Liver (tissue), 9 donors: ENCODE measurements around the gene ZDHHC19. TPM values are rescaled to one million over a fixed set of nuclear protein-coding genes. Genes with fewer than 3 reads are reported as not detected.

Experiments used
- DNase-seq: peaks from one replicate; pipeline ENCODE4 v3.0.0-alpha.2; 2017; ENCODE audit warnings: low spot score
- H3K27ac ChIP-seq, 2 donors: one replicate each; pipeline ENCODE4 v1.7.0; 2013; ENCODE audit warnings: inconsistent platforms in 2 of 2, low read length in 2 of 2, control low read depth in 1 of 2, low read depth in 1 of 2, mild to moderate bottlenecking in 1 of 2
- H3K27me3 ChIP-seq, 4 donors: one replicate each; pipeline versions ENCODE4 v1.6.1 to v1.7.0; 2013; ENCODE audit warnings: low read length in 3 of 4, inconsistent platforms in 1 of 4, mild to moderate bottlenecking in 1 of 4, moderate library complexity in 1 of 4; ENCODE audit not compliant: control insufficient read depth in 4 of 4, insufficient read depth in 4 of 4
- H3K36me3 ChIP-seq, 4 donors: one replicate each; pipeline versions ENCODE4 v1.6.1 to v1.7.0; 2013; ENCODE audit warnings: low read length in 3 of 4, mild to moderate bottlenecking in 3 of 4, low read depth in 1 of 4, moderate library complexity in 1 of 4; ENCODE audit not compliant: control insufficient read depth in 4 of 4, insufficient read depth in 3 of 4
- H3K4me1 ChIP-seq, 4 donors: one replicate each; pipeline versions ENCODE4 v1.6.1 to v1.7.0; 2013; ENCODE audit warnings: low read length in 3 of 4, mild to moderate bottlenecking in 3 of 4, moderate library complexity in 1 of 4; ENCODE audit not compliant: control insufficient read depth in 4 of 4, insufficient read depth in 4 of 4
- H3K4me3 ChIP-seq, 3 donors: one replicate each; pipeline versions ENCODE4 v1.6.1 to v1.7.0; 2013; ENCODE audit warnings: low read length in 3 of 3, control low read depth in 1 of 3, low read depth in 1 of 3, mild to moderate bottlenecking in 1 of 3
- H3K9ac ChIP-seq, 2 donors: one replicate each; pipeline ENCODE4 v1.7.0; 2013; ENCODE audit warnings: low read length in 2 of 2, mild to moderate bottlenecking in 2 of 2, moderate library complexity in 2 of 2, control low read depth in 1 of 2, low read depth in 1 of 2
- H3K9me3 ChIP-seq, 4 donors: one replicate each; pipeline versions ENCODE4 v1.6.1 to v1.7.0; 2013; ENCODE audit warnings: low read length in 3 of 4; ENCODE audit not compliant: control insufficient read depth in 4 of 4
- CTCF ChIP-seq: fragments of 150-350 bp; IDR thresholded peaks from 2 replicates; pipeline ENCODE4 v1.5.1; 2017; ENCODE audit warnings: improper control_type of control experiment, low read depth, low read length; ENCODE audit not compliant: missing input control
- EGR1 ChIP-seq, 2 donors: IDR thresholded peaks; 2 replicates each; pipeline ENCODE4 v1.6.1; 2016 to 2018; ENCODE audit warnings: antibody characterized with exemption in 2 of 2, low read depth in 2 of 2
- FOXA1 ChIP-seq: IDR thresholded peaks from 2 replicates; pipeline ENCODE4 v1.6.1; 2016; ENCODE audit warnings: antibody characterized with exemption
- FOXA2 ChIP-seq: IDR thresholded peaks from 2 replicates; pipeline ENCODE4 v1.6.1; 2016; ENCODE audit warnings: antibody characterized with exemption
- HNF4A ChIP-seq, 2 donors: conservative IDR thresholded peaks; 2 replicates each; pipeline ENCODE4 v1.6.1; 2016; ENCODE audit warnings: antibody characterized with exemption in 2 of 2, mild to moderate bottlenecking in 2 of 2
- MAX ChIP-seq: IDR thresholded peaks from 2 replicates; pipeline ENCODE4 v1.6.1; 2016; ENCODE audit warnings: antibody characterized with exemption
- NR2F2 ChIP-seq: IDR thresholded peaks from 2 replicates; pipeline ENCODE4 v1.6.1; 2016; ENCODE audit warnings: antibody characterized with exemption
- RAD21 ChIP-seq, 2 donors: IDR thresholded peaks; 2 replicates each; pipeline ENCODE4 v1.6.1; 2016; ENCODE audit warnings: antibody characterized with exemption in 2 of 2, mild to moderate bottlenecking in 2 of 2
- REST ChIP-seq: IDR thresholded peaks from 2 replicates; pipeline ENCODE4 v1.6.1; 2016; ENCODE audit warnings: antibody characterized with exemption, mild to moderate bottlenecking
- SP1 ChIP-seq: IDR thresholded peaks from 2 replicates; pipeline ENCODE4 v1.6.1; 2018; ENCODE audit warnings: antibody characterized with exemption, mild to moderate bottlenecking
- WGBS: extraction: QIAGEN DNeasy Blood & Tissue Kit; methylation state at CpG from one replicate; pipeline ENCODE4 v1.1.7; 2013; 5-methylcytosine and 5-hydroxymethylcytosine counted together
- polyA plus RNA-seq, 2 donors: library from polyadenylated mRNA; stranded (reverse) in 1 of 2; unstranded in 1 of 2; fragments of 200-250 nt in 1 of 2; fragments of >200 nt in 1 of 2; fragmentation: Nextera tagmentation in 1 of 2; extraction: Ambion mirVana in 1 of 2; gene quantifications; one replicate each; pipeline versions ENCODE4 v1.2.1 to v1.2.3, GENCODE V29; 2013 to 2015
- total RNA-seq, 2 donors: library from RNA; depleted of rRNA; stranded (reverse); fragments of >200 nt; gene quantifications; one replicate each; pipeline ENCODE4 v1.2.3, GENCODE V29; 2014
- donor health status: healthy.
- donor health status: healthy.
- donor health status: healthy.
- donor health status: healthy.
- donor health status: healthy.

ZDHHC19 gene
- total and polyA plus RNA-seq, 4 donors: 0.42 to 1.5 (median 0.81) TPM

- Histone ChIP-seq H3K27ac (no peak overlapping the region), H3K27me3 (no peaks in the 10 kb centered on the region), H3K4me3 (no peak overlapping the region), H3K4me1 (peaks cover 0 to 3% (median under 1%) of the 10 kb centered on the region in 4 donors), H3K9me3 (no peaks in the 10 kb centered on the region), H3K9ac (no peak overlapping the region), H3K36me3 (no peaks in the 10 kb centered on the region)
- DNase-seq: no peak
- peak; percentile 32 for TF ChIP-seq REST
- no peak for TF ChIP-seq EGR1 (IDR thresholded peaks at IDR 0.05; ENCODE audit: low read depth in 2 of 2)
- WGBS: 70% methylated on average over 21 of the region's 21 CpGs
Observed at GRCh38 chr3:196202516-196202970, 8.7 kb downstream of the ZDHHC19 start.

GRCh38 chr3:196198771-196199753 is 12.1 kb downstream of the ZDHHC19 start:
- peak; percentile 36 to 57 for TF ChIP-seq RAD21 (IDR thresholded peaks at IDR 0.05)
- no peak for TF ChIP-seq HNF4A (conservative IDR thresholded peaks at IDR 0.05)
- TF ChIP-seq CTCF: peak; percentile 10
- Histone ChIP-seq H3K4me3 (no peak overlapping the region), H3K9me3 (no peaks in the 10 kb centered on the region), H3K27me3 (no peaks in the 10 kb centered on the region), H3K9ac (no peak overlapping the region), H3K36me3 (no peaks in the 10 kb centered on the region), H3K27ac (no peak overlapping the region), H3K4me1 (peaks cover 1 to 5% (median 3%) of the 10 kb centered on the region in 4 donors)
- WGBS: 83% methylated on average over 19 of the region's 19 CpGs
- no peak for DNase-seq

- 91% methylated on average over 15 of the region's 15 CpGs for WGBS
- TF ChIP-seq FOXA1: no peak
- no peak for TF ChIP-seq CTCF
- TF ChIP-seq FOXA2: no peak
- no peak for TF ChIP-seq NR2F2
- no peak for TF ChIP-seq REST
- no peak for TF ChIP-seq SP1
- no peak for TF ChIP-seq MAX
Observed at GRCh38 chr3:196198081-196198675, 13.0 kb downstream of the ZDHHC19 start.

More at GRCh38 chr3:196198081-196198675, 13.0 kb downstream of the ZDHHC19 start:
- peaks cover 5 to 12% (median 8%) of the 10 kb centered on the region in 4 donors for H3K4me1 ChIP-seq
- no peaks in the 10 kb centered on the region for H3K36me3 ChIP-seq
- no peak overlapping the region for H3K4me3 ChIP-seq
- no peak overlapping the region for H3K9ac ChIP-seq
- H3K27me3 ChIP-seq: no peaks in the 10 kb centered on the region
- DNase-seq: no peak
- no peak overlapping the region for H3K27ac ChIP-seq
- no peaks in the 10 kb centered on the region for H3K9me3 ChIP-seq
